ENCODE data around the gene ACYP1. TPM values are rescaled to one million over a fixed set of nuclear protein-coding genes. Genes with fewer than 3 reads are reported as not detected.

The ACYP1 gene
- total and polyA plus RNA-seq, 2 of the 13 experiments (the other 11 are each of a cell fraction or from before 2014, with no cell fraction given): 9.7 to 22.4 TPM

GRCh38 chr14:75023108-75023507, 40.7 kb downstream of the ACYP1 start (continued):
- TF ChIP-seq PRDM10 (CRISPR knock-in tag; IDR thresholded peaks at IDR 0.05; ENCODE audit: low read depth) (no peak), ZNF780A (CRISPR knock-in tag; IDR thresholded peaks at IDR 0.05) (no peak), ZNF724P (CRISPR knock-in tag; IDR thresholded peaks at IDR 0.05; ENCODE audit: borderline replicate concordance) (no peak), ONECUT2 (CRISPR knock-in tag; IDR thresholded peaks at IDR 0.05) (no peak), ZNF101 (CRISPR knock-in tag; IDR thresholded peaks at IDR 0.05; ENCODE audit: borderline replicate concordance, low read depth) (no peak), MED1 (CRISPR knock-in tag; IDR thresholded peaks at IDR 0.05) (no peak), KDM3A (CRISPR knock-in tag; IDR thresholded peaks at IDR 0.05; ENCODE audit: low read depth) (no peak)

DNA sequence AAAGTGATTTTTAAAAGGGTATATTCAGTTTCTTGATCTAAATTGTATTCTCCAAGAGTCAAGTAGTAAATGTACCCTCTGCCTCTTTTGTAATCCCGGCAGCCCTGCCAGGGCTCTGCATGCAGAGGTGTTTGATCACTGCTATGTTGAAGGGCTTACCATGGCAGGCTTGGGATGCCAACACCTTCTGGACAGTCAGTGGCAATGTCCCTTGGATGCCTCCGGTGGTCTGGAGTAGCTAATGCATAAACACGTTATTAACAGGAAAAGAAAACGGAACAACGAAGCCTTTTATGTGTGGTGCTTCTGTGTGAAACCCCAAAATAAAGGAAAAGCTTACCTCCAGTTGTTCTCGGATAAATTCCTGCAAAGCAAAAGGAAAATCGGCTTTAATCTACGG, 41.2 kb downstream of the ACYP1 start:
- Histone ChIP-seq H3K27me3 (ENCODE audit: control insufficient read depth in 1 of 2, insufficient read depth in 2 of 2, low read length in 2 of 2) (no peaks in the 10 kb centered on the region; a peak in 1 of 5 replicates), H3K9ac (ENCODE audit: insufficient read depth, low read depth, low read length) (no peak overlapping the region), H4K20me1 (ENCODE audit: insufficient read depth, low read length) (no peaks in the 10 kb centered on the region), H3K36me3 (replicated peaks in 1 of 2; ENCODE audit: control insufficient read depth in 1 of 2, insufficient read depth in 2 of 2, low read length in 2 of 2) (peaks cover 8 to 51% of the 10 kb centered on the region in 2 experiments), H3K4me1 (ENCODE audit: insufficient read depth, low read length) (no peaks in the 10 kb centered on the region), H2AFZ (ENCODE audit: low read length) (no peak overlapping the region), H3K79me2 (ENCODE audit: insufficient read depth, low read length) (no peaks in the 10 kb centered on the region), H3K27ac (ENCODE audit: extremely low read length, insufficient read depth, low read length) (no peak overlapping the region), H3K4me2 (ENCODE audit: low read depth, low read length) (no peak overlapping the region), H3K4me3 (replicated peaks in 1 of 3; ENCODE audit: insufficient read depth in 1 of 3, low read depth in 2 of 3, low read length in 3 of 3) (no peak overlapping the region), H3K9me3 (ENCODE audit: low read length) (no peaks in the 10 kb centered on the region)
- in situ Hi-C loops (cut with HindIII; ENCODE audit: extremely low pct_ligation_motif_present, low pct_unique_long_range_greater_than_20kb): no loop called here
- intact Hi-C loops (cut with micrococcal nuclease; ENCODE audit: unreplicated experiment): loop anchor here (1.0 to 2.0 kb wide), 2 partner anchors 76 to 108 kb away; no protein-coding TSS in a partner anchor
- CTCF ChIA-PET (ENCODE audit: low intra/inter-chr PET ratio, low total read pairs): no interaction called here
- DNase-seq (ENCODE audit: low spot score): peak; percentile 40
- POLR2A ChIA-PET: interaction anchor here (1.3 to 1.9 kb wide), 2 partner anchors 47 to 71 kb away, joined by 4 to 5 read pairs; partner anchors contain the start of gene ZC2HC1C
- peak; percentile 90 for ATAC-seq
- 89% methylated on average over 8 of the region's 8 CpGs for WGBS (ENCODE audit: low lambda C conversion rate)
- peak; percentile 75 for FAIRE-seq
- no TSS peak for BruUV-seq (replicated peaks)
- no peak for TF ChIP-seq TCF7 (IDR thresholded peaks at IDR 0.05; ENCODE audit: low read depth)
- TF ChIP-seq HOMEZ (CRISPR knock-in tag; IDR thresholded peaks at IDR 0.05; ENCODE audit: low read depth): peak; percentile 27; the same call in 1 of the 2 replicates
- no peak for TF ChIP-seq ZNF552 (CRISPR knock-in tag; IDR thresholded peaks at IDR 0.05; ENCODE audit: borderline replicate concordance)
- 0 out of 2 replicates have a peak, but pooled peaks have one; percentile 35 for TF ChIP-seq RAD21 (CRISPR knock-in tag; IDR thresholded peaks at IDR 0.05)
- no peak for TF ChIP-seq PATZ1 (CRISPR knock-in tag; IDR thresholded peaks at IDR 0.05)
- no peak for TF ChIP-seq ZNF839 (CRISPR knock-in tag; IDR thresholded peaks at IDR 0.05; ENCODE audit: borderline replicate concordance)
- TF ChIP-seq ZNF879 (CRISPR knock-in tag; IDR thresholded peaks at IDR 0.05): no peak
- peak; percentile 13; the same call in 1 of the 2 replicates for TF ChIP-seq ZMYM4 (CRISPR knock-in tag; IDR thresholded peaks at IDR 0.05)
- peak; percentile 31 for TF ChIP-seq XRCC5 (optimal IDR thresholded peaks at IDR 0.05; ENCODE audit: low read length)
- TF ChIP-seq STAG1 (CRISPR knock-in tag; IDR thresholded peaks at IDR 0.05): peak; percentile 70

Measured in HepG2 (cell line).